Thymus (tissue), 11 donors: Measurements from ENCODE around the gene LMTK3. TPM values are rescaled to one million over a fixed set of nuclear protein-coding genes. Genes with fewer than 3 reads are reported as not detected.

Experiments
- DNase-seq, 9 donors: peaks; one replicate each; pipeline ENCODE4 v3.0.0-alpha.2; 2013; ENCODE audit warnings: low spot score in 9 of 9, low read depth in 6 of 9, missing footprints in 1 of 9
- H3K27ac ChIP-seq, 2 donors: one replicate each; pipeline ENCODE4 v1.5.1; 2013; ENCODE audit warnings: control low read depth in 1 of 2, low read depth in 1 of 2, low read length in 1 of 2, mild to moderate bottlenecking in 1 of 2, moderate library complexity in 1 of 2
- H3K27me3 ChIP-seq, 2 donors: one replicate each; pipeline ENCODE4 v1.5.1; 2013; ENCODE audit warnings: low read length in 1 of 2; ENCODE audit not compliant: control insufficient read depth in 2 of 2, insufficient read depth in 1 of 2
- H3K36me3 ChIP-seq, 2 donors: one replicate each; pipeline ENCODE4 v1.5.1; 2013; ENCODE audit warnings: low read length in 1 of 2, mild to moderate bottlenecking in 1 of 2, moderate library complexity in 1 of 2; ENCODE audit not compliant: control insufficient read depth in 2 of 2, insufficient read depth in 2 of 2
- H3K4me1 ChIP-seq, 2 donors: one replicate each; pipeline ENCODE4 v1.5.1; 2013; ENCODE audit warnings: low read length in 2 of 2; ENCODE audit not compliant: control insufficient read depth in 2 of 2, insufficient read depth in 2 of 2
- H3K4me3 ChIP-seq, 2 donors: one replicate each; pipeline ENCODE4 v1.5.1; 2013; ENCODE audit warnings: low read length in 2 of 2, control low read depth in 1 of 2, mild to moderate bottlenecking in 1 of 2
- H3K9me3 ChIP-seq, 2 donors: one replicate each; pipeline ENCODE4 v1.5.1; 2013; ENCODE audit warnings: low read length in 1 of 2, mild to moderate bottlenecking in 1 of 2; ENCODE audit not compliant: control insufficient read depth in 2 of 2, insufficient read depth in 1 of 2
- WGBS: extraction: QIAGEN DNeasy Blood & Tissue Kit; methylation state at CpG from one replicate; pipeline ENCODE4 v1.1.7; 2013; 5-methylcytosine and 5-hydroxymethylcytosine counted together
- polyA plus RNA-seq: library from polyadenylated mRNA; stranded (reverse); fragments of 200-250 nt; gene quantifications from one replicate; pipeline ENCODE4 v1.2.3, GENCODE V29; 2013
- total RNA-seq: library from RNA; stranded (reverse); fragments of 120-200 nt; gene quantifications from one replicate; pipeline ENCODE4 v1.2.4, GENCODE V29; 2013
- donor health status: healthy.

LMTK3 gene
- total and polyA plus RNA-seq, 2 donors: 0.19 to 1.5 TPM

DNA sequence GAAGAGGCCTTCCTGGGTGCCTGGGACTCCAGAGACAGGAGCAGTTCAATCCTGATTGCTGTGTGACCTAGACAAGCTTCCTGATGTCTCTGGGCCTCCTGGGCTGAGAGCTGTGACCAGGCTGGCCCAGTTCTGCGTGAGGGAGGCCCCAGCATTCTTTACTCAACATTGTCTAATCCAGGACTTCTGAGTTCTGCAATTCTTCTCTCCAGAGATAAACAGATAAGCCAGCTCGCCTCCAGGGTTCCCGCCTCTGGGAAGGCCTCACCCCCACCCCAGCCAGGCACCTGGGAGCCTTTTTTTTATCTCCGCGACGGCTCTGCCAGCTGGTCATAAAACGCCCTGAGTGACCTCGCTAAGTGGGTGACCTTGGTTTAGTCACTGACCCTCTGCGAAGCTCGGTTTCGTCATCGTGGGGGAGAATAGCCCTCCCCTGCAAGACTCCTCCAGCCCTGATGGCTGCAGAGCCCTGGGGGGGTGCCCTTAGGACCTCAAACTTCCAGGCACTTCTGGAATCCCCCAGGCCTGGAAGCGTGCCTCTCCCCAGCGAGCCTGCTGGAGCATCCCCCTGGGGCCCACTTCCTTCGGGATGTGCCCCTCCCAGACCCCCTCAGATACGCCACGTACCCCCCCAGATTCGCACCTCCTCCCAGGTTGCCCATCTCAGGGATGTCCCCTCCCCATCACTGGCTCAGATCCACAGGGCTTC is 42.2 kb upstream of the LMTK3 start:
- Histone ChIP-seq H3K4me1 (no peaks in the 10 kb centered on the region), H3K27me3 (peaks cover 4 to 21% of the 10 kb centered on the region in 2 donors), H3K27ac (no peak overlapping the region), H3K4me3 (no peak overlapping the region), H3K36me3 (no peaks in the 10 kb centered on the region), H3K9me3 (peaks cover 0 to 1% of the 10 kb centered on the region in 2 donors)
- WGBS: 65% methylated on average over 18 of the region's 18 CpGs
- DNase-seq: no peak

DNA sequence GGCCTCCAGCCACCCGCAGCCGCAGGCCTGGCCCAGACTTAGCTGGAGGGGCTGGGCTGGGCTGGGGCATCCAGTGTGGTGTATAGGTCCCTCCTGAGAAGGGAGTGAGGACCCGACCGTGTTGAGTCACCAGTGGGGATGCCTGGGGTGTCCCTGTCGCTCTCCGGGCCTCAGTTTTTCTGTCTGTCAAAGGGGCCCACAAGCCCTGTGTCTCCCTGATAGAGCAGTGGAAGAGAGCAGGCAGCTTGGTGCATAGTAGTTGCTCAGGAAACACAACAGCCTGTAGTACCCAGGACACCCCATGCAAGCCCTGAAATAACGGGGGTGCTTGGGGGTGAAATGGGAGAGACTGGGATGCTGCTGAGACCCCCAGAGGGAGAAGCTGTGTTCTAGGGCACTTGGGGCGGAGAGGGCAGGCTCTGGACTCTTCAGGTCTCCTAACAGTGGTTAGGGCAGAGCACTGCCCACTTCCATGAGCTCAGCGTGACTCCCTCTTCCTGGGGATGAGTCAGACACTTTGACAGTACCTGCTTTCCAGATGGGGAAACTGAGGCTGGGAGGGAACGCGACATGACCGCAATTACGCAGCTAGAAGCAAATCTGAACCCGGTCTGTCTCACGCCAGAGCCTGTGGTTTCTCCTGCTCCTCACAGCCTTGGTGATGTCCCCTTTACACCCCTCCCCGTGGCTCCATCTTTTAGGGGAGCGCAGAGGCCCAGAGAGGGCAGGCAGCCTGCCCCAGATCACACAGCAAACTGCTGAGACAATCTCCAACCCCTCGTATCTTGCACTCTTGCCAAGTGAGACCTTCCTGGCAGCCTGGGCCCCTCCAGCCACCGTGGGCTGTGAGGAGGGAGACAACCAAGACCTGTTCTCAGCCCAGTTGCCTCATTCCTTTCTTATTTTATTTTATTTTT is 41.0 kb upstream of the LMTK3 start:
- Histone ChIP-seq H3K4me1 (no peaks in the 10 kb centered on the region), H3K4me3 (no peak overlapping the region), H3K36me3 (no peaks in the 10 kb centered on the region), H3K27me3 (peaks cover 0 to 10% of the 10 kb centered on the region in 2 donors), H3K27ac (no peak overlapping the region), H3K9me3 (peaks cover 0 to 1% of the 10 kb centered on the region in 2 donors)
- WGBS: 89% methylated on average over 19 of the region's 19 CpGs
- no peak for DNase-seq

DNA sequence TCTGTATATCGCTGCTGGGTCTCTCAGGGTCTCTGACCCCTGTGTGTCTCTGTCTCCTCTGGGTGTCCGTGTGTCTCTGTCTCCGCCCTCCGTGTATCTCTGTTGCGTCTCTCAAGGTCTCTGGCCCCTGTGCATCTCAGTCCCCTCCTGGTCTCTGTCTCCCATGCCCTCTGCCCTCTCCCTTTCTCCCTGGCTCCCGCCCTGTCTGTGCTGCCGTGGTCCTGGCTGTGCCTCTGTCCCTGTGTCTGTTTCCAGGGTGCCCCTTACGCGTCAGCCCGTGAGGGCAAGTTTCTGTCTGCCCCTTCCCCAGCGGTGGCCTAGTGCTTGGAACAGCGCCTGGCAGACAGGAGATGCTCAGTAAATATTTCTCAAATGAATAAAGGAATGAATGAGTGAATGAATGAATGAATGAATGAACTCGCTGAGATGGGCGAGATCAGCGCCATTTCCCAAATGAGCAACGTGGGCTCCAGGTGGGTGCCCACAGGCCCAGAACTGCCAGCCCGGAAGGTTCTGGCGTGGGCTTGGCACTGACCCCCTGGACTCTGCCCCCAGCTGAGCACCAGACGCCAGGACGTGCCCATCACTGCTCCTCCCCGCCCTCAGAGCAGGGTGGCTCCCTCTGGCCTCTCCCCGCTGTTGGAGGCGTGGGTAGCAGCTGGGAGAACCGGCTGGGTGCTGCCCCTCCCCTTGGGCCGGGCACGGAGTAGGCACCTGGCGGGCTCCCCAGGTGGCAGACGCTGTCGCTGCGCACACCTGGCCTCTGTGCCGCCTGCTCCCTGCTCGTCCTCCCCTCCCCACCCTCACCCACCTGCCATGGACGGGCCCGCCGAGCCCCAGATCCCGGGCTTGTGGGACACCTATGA is 40.0 kb upstream of the LMTK3 start, which contains the start of gene SULT2B1:
SULT2B1 (plus strand) TSS at position 736 of the 866 bp plus-strand sequence; CDS start at position 817, 81 bp downstream.
- H3K27ac ChIP-seq: no peak within 1 kb of the TSS
- no peak within 1 kb of the TSS for H3K4me3 ChIP-seq
- H3K27me3 ChIP-seq: peaks cover 0 to 5% of the 10 kb centered on the region in 2 donors

DNA sequence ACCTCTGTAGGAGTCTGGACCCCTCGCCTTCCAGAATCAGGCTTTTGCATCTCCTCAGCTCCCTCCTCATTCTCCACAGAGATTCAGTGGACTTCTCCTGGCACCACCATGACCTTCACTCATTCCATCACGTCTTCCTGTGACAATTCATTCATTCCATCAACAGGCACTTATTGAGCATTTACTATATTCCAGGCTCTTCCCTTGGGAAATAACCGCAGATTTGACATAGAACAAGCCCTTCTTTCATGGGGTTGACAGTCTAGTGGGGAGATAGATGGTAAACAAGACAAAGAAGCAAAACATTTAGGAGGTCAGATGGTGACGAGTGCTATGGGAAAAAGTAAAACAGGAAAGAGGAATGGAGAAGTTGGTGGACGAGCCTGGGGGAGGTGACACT is 37.7 kb upstream of the LMTK3 start:
- Histone ChIP-seq H3K36me3 (no peaks in the 10 kb centered on the region), H3K4me3 (no peak overlapping the region), H3K27me3 (peaks cover 0 to 5% of the 10 kb centered on the region in 2 donors), H3K4me1 (no peaks in the 10 kb centered on the region), H3K27ac (no peak overlapping the region), H3K9me3 (peaks cover 0 to 1% of the 10 kb centered on the region in 2 donors)
- 68% methylated on average over 5 of the region's 5 CpGs for WGBS
- no peak for DNase-seq

More for the DNA sequence above, 40.0 kb upstream of the LMTK3 start, which contains the start of gene SULT2B1:
- Histone ChIP-seq H3K36me3 (no peaks in the 10 kb centered on the region), H3K9me3 (peaks cover 0 to 1% of the 10 kb centered on the region in 2 donors), H3K4me1 (no peaks in the 10 kb centered on the region)
- no peak for DNase-seq
- WGBS: 80% methylated on average over 36 of the region's 36 CpGs

DNA sequence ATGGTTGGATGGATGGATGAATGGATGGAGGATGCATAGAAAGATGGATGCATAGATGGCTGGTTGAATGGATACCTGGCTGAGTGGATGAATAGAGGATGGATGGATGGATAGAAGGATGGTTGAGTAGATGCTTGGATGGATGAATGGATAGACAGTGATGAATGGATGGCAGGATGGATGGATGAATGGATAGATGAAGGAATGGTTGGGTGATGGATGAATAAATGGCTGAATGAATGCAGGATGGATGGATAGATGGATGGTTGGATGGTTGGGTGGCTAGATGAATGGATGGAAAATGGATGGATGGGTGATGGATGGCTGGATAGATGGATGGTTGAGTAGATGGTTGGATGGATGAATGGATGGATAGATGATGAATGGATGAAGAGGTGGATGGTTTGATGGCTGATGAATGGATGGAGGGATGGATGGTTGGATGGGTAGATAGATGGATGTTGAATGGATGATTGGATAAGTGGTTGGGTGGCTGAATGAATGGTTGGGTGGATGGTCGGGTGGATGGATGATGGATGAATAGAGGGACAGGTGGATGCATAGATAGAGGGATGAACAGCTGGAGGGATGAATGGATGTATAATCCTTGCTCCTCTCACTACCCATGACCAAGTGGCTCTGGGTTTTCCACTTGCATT is 36.7 kb upstream of the LMTK3 start:
- WGBS: 100% methylated on average over 1 of the region's 1 CpG
- H3K27me3 ChIP-seq: no peaks in the 10 kb centered on the region

DNA sequence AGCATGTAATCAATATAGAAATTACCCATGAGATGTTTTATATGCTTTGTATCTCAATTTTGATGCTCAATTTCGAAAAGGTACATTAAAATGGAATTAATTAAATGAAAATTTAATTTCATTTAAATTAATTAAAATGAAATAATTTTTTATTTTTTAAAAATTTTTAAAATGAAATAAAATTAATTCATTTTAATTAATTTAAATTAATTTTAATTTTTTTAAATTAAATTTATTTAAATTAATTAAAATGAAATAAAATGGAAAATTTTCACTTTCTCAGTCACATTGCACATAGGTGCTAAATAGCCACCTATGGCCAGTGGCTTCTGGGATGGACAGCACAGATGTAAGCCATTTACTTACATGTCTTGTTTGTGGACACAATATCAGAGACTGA is 36.1 kb upstream of the LMTK3 start:
- Histone ChIP-seq H3K4me3 (no peak overlapping the region), H3K27ac (no peak overlapping the region), H3K4me1 (no peaks in the 10 kb centered on the region), H3K9me3 (peaks cover 0 to 1% of the 10 kb centered on the region in 2 donors), H3K36me3 (no peaks in the 10 kb centered on the region), H3K27me3 (no peaks in the 10 kb centered on the region)
- DNase-seq: no peak
- WGBS: 82% methylated on average over 1 of the region's 1 CpG

More for the DNA sequence above, 36.7 kb upstream of the LMTK3 start:
- H3K4me1 ChIP-seq: no peaks in the 10 kb centered on the region
- no peak overlapping the region for H3K27ac ChIP-seq
- H3K9me3 ChIP-seq: peaks cover 0 to 1% of the 10 kb centered on the region in 2 donors
- no peak overlapping the region for H3K4me3 ChIP-seq
- DNase-seq: no peak
- H3K36me3 ChIP-seq: no peaks in the 10 kb centered on the region

DNA sequence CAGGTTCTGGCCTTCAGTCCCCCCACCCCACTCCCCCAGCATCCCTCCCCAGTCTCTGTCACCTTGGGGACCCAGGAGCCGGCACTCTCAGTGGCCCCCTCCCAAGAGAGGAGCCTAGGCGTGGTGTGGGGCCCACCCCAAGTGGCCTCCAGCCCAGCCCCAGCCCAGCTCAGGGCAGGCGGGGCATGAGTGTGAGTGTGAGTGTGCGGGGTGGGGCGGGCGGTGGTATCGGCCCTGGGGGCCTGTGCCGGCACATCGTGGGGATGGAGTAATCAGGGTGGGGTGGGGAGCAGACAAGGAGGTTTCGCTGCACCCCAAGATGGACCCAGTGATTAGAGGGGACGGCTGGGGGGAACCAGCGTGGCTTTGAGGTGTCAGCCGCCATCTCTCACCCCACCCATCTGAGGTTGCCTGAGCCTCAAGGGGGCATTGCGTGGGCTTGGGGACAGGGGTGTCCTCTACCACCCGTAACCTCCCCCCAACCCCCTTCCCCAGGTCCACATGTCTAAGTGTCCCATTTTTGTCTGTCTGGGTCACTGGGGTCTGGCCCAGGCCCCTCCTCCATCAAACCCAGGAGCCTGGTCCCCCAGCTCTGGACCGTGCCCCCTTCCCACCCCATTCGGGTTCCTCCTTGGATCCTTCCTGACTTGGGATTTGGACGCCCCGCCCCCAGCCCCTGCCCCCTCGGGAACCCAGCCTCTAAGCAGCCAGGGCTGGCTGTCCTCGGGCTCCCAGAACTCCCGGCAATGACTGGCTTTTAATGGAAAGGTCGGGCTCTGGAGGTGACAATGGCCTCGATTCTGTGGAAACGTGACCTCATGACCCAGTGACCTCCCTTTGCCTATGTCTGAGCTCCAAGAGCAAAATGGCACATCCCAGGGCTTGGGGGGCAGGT is 33.5 kb upstream of the LMTK3 start:
- Histone ChIP-seq H3K4me3 (no peak overlapping the region), H3K27ac (no peak overlapping the region)
- DNase-seq: no peak

More for the DNA sequence above, 33.5 kb upstream of the LMTK3 start:
- 84% methylated on average over 25 of the region's 25 CpGs for WGBS
- no peaks in the 10 kb centered on the region for H3K36me3 ChIP-seq
- H3K4me1 ChIP-seq: no peaks in the 10 kb centered on the region
- H3K9me3 ChIP-seq: peaks cover 0 to 1% of the 10 kb centered on the region in 2 donors
- no peaks in the 10 kb centered on the region for H3K27me3 ChIP-seq
